HCT116 (cell line): ENCODE data around the gene KLHL40. TPM values are rescaled to one million over a fixed set of nuclear protein-coding genes. Genes with fewer than 3 reads are reported as not detected.

Experiments
- ATAC-seq: fragments of 200-7000 bp; cut with Tn5 transposase; 2 replicates; pipeline ENCODE4 v1.9.1; 2020; ENCODE audit warnings: mild to moderate bottlenecking, moderate library complexity
- BruUV-seq: library from RNA; stranded (reverse); fragments of 400-500 nt; replicated peaks from 2 replicates; lab custom pipeline; 2021; lab: Mats Ljungman, UMichigan
- CTCF ChIA-PET: fragments of 300-600 bp; sonication (Branson Sonifier 250); formaldehyde crosslinking; loops from one replicate; lab custom pipeline; 2021; ENCODE audit warnings: antibody characterized with exemption; lab: Charles Lee
- POLR2A ChIA-PET: fragments of 300-600, 350-600 bp; sonication (Branson Sonifier 250); formaldehyde crosslinking; loops from one replicate; lab custom pipeline; 2021; ENCODE audit warnings: antibody characterized with exemption; lab: Charles Lee
- RAD21 ChIA-PET, 2 experiments: fragments of 300-600 bp; sonication (Branson Sonifier 250); formaldehyde crosslinking; loops; one replicate each; lab custom pipeline; 2023; ENCODE audit warnings: low total read pairs in 2 of 2; ENCODE audit not compliant: uncharacterized antibody in 2 of 2, unreplicated experiment in 2 of 2, low non-redundant PET in 1 of 2; lab: Charles Lee
- DNase-seq: peaks from one replicate; pipeline ENCODE4 v3.0.0-alpha.2; 2010; ENCODE audit warnings: low read depth, low spot score
- H2AFZ ChIP-seq: fragments of 200-600 bp; shearing (Covaris generic), sonication (generic); 2 replicates; pipeline ENCODE4 v1.6.1; 2017; ENCODE audit warnings: low read depth, mixed run types, mixed read lengths, antibody characterized with exemption, low read length; ENCODE audit not compliant: poor library complexity, severe bottlenecking
- H3K27ac ChIP-seq: 2 replicates; pipeline ENCODE4 v1.5.1; 2012; ENCODE audit warnings: low read depth, low read length
- H3K27me3 ChIP-seq: fragments of 200-600 bp; sonication (generic); 2 replicates; pipeline ENCODE4 v1.6.1; 2016; ENCODE audit warnings: mixed run types, low read length, mixed read lengths; ENCODE audit not compliant: insufficient read depth
- H3K36me3 ChIP-seq, 2 experiments: fragments of 200-500 bp in 1 of 2; fragments of 200-600 bp in 1 of 2; sonication (Bioruptor generic) in 1 of 2; sonication (generic) in 1 of 2; 2 replicates each; pipeline versions ENCODE4 v1.5.1 to v1.6.1; 2014 to 2016; ENCODE audit warnings: low read length in 2 of 2, inconsistent platforms in 1 of 2, mixed read lengths in 1 of 2, mixed run types in 1 of 2; ENCODE audit not compliant: insufficient read depth in 2 of 2, control insufficient read depth in 1 of 2
- H3K4me1 ChIP-seq, 2 experiments: fragments of 200-600 bp in 1 of 2; sonication (generic) in 1 of 2; 2 replicates each; pipeline versions ENCODE4 v1.5.1 to v1.6.1; 2012 to 2017; ENCODE audit warnings: low read length in 2 of 2, inconsistent platforms in 1 of 2, mild to moderate bottlenecking in 1 of 2, mixed read lengths in 1 of 2, mixed run types in 1 of 2, moderate library complexity in 1 of 2; ENCODE audit not compliant: insufficient read depth in 2 of 2, control insufficient read depth in 1 of 2
- H3K4me2 ChIP-seq: fragments of 200-600 bp; sonication (generic); 2 replicates; pipeline ENCODE4 v1.6.1; 2017; ENCODE audit warnings: mixed run types, low read length, mixed read lengths
- H3K4me3 ChIP-seq, 2 experiments: fragments of 200-600 bp in 1 of 2; sonication (generic) in 1 of 2; replicated peaks in 1 of 2; 2 replicates each; pipeline ENCODE4 v1.5.1; 2011 to 2016; ENCODE audit warnings: low read length in 2 of 2, control low read depth in 1 of 2, low read depth in 1 of 2, mild to moderate bottlenecking in 1 of 2, mixed read lengths in 1 of 2, mixed run types in 1 of 2
- H3K79me2 ChIP-seq: fragments of 200-600 bp; sonication (generic); 2 replicates; pipeline ENCODE4 v1.6.1; 2017; ENCODE audit warnings: mild to moderate bottlenecking, mixed run types, low read length, moderate library complexity, mixed read lengths; ENCODE audit not compliant: insufficient read depth
- H3K9ac ChIP-seq: fragments of 200-600 bp; sonication (generic); 2 replicates; pipeline ENCODE4 v1.6.1; 2016; ENCODE audit warnings: low read length, mixed read lengths
- H3K9me2 ChIP-seq: fragments of 200-600 bp; sonication (generic), shearing (Covaris generic); 2 replicates; pipeline ENCODE4 v1.6.1; 2017; ENCODE audit warnings: mixed run types, mild to moderate bottlenecking, moderate library complexity; ENCODE audit not compliant: insufficient read depth
- H3K9me3 ChIP-seq, 2 experiments: fragments of 200-500 bp in 1 of 2; fragments of 200-600 bp in 1 of 2; sonication (Bioruptor generic) in 1 of 2; sonication (generic) in 1 of 2; 2 replicates each; pipeline ENCODE4 v1.6.1; 2014 to 2017; ENCODE audit warnings: low read length in 2 of 2, mixed read lengths in 2 of 2, inconsistent platforms in 1 of 2, low read depth in 1 of 2, mild to moderate bottlenecking in 1 of 2, mixed run types in 1 of 2, moderate library complexity in 1 of 2; ENCODE audit not compliant: control insufficient read depth in 1 of 2, insufficient read depth in 1 of 2
- H4K20me1 ChIP-seq: fragments of 200-600 bp; sonication (generic), shearing (Covaris generic); 2 replicates; pipeline ENCODE4 v1.6.1; 2017; ENCODE audit warnings: mixed run types, mild to moderate bottlenecking, moderate library complexity; ENCODE audit not compliant: insufficient read depth
- CEBPB ChIP-seq: IDR thresholded peaks from 2 replicates; pipeline ENCODE4 v1.6.1; 2012; ENCODE audit warnings: low read depth
- EZH2 ChIP-seq: fragments of 200-600 bp; sonication (generic); IDR thresholded peaks from 2 replicates; pipeline ENCODE4 v1.6.1; 2017; ENCODE audit warnings: antibody characterized with exemption, mixed run types
- FOSL1 ChIP-seq: IDR thresholded peaks from 2 replicates; pipeline ENCODE4 v1.6.1; 2012; ENCODE audit warnings: low read depth
- POLR2AphosphoS5 ChIP-seq: IDR thresholded peaks from 2 replicates; pipeline ENCODE4 v1.6.1; 2011; ENCODE audit warnings: mild to moderate bottlenecking, low read depth, low read length, moderate library complexity
- RAD21 ChIP-seq: IDR thresholded peaks from 2 replicates; pipeline ENCODE4 v1.6.1; 2012; ENCODE audit warnings: low read depth, mild to moderate bottlenecking
- SRF ChIP-seq: IDR thresholded peaks from 2 replicates; pipeline ENCODE4 v1.6.1; 2012; ENCODE audit warnings: low read depth
- TCF7L2 ChIP-seq: IDR thresholded peaks from 2 replicates; pipeline ENCODE4 v1.7.0; 2011; ENCODE audit warnings: borderline replicate concordance, inconsistent platforms; ENCODE audit not compliant: insufficient read depth, insufficient read length; ENCODE audit errors: extremely low read depth
- YY1 ChIP-seq: IDR thresholded peaks from 2 replicates; pipeline ENCODE4 v1.6.1; 2011; ENCODE audit warnings: low read length, low read depth, moderate library complexity, mild to moderate bottlenecking; ENCODE audit not compliant: insufficient replicate concordance; ENCODE audit errors: extremely low read depth
- ZFX ChIP-seq: fragments of 450-650 bp; IDR thresholded peaks from 2 replicates; pipeline ENCODE4 v1.6.1; 2017
- intact Hi-C: fragments of 100-400 bp; cut with micrococcal nuclease; formaldehyde crosslinking; loops from 2 replicates; pipeline ENCODE4 v1.10.0; 2022
- total RNA-seq: library from RNA; stranded (reverse); gene quantifications from one replicate; pipeline ENCODE4 v1.2.1, GENCODE V29; 2021; ENCODE audit not compliant: unreplicated experiment
- TF ChIP-seq, protein P1 (sequence below): IDR thresholded peaks from 2 replicates; pipeline ENCODE4 v1.6.1; 2012
- TF ChIP-seq, protein P2 (sequence below): IDR thresholded peaks from 2 replicates; pipeline ENCODE4 v1.6.1; 2011; ENCODE audit warnings: mild to moderate bottlenecking, low read length, moderate library complexity; ENCODE audit not compliant: insufficient replicate concordance; ENCODE audit errors: extremely low read depth
- TF ChIP-seq, protein P3 (sequence below): IDR thresholded peaks from 2 replicates; pipeline ENCODE4 v1.6.1; 2012; ENCODE audit warnings: low read depth

The KLHL40 gene
- total RNA-seq, 1 experiment from 2014 or later = not detected

DNA sequence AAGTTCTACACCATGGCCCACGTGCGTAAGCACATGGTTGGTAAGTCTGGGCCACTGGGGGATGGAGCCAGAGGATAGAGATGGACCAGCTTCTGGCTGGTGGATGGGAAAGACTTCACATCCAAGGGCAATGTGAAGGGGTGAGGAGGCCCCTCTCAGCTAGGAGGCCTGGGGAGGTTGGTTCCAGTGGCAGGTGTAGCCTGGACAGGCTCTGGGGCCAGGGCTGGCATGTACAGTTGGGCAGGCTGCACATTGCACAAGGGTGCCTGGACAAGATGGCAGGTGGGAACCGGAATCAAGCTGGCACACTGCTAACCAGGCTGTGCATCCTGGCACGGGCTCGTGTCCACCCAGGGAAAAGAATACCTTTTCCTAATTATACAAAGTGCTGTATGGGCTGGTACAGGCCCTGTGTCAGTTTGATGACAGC, 23.7 kb upstream of the KLHL40 start (continued):
- TF ChIP-seq, protein P1, sequence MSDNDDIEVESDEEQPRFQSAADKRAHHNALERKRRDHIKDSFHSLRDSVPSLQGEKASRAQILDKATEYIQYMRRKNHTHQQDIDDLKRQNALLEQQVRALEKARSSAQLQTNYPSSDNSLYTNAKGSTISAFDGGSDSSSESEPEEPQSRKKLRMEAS = no peak
- TF ChIP-seq RAD21 = no peak
- TF ChIP-seq, protein P2, sequence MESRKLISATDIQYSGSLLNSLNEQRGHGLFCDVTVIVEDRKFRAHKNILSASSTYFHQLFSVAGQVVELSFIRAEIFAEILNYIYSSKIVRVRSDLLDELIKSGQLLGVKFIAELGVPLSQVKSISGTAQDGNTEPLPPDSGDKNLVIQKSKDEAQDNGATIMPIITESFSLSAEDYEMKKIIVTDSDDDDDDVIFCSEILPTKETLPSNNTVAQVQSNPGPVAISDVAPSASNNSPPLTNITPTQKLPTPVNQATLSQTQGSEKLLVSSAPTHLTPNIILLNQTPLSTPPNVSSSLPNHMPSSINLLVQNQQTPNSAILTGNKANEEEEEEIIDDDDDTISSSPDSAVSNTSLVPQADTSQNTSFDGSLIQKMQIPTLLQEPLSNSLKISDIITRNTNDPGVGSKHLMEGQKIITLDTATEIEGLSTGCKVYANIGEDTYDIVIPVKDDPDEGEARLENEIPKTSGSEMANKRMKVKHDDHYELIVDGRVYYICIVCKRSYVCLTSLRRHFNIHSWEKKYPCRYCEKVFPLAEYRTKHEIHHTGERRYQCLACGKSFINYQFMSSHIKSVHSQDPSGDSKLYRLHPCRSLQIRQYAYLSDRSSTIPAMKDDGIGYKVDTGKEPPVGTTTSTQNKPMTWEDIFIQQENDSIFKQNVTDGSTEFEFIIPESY = no peak
- TF ChIP-seq FOSL1 = no peak
- TF ChIP-seq ZFX = no peak
- TF ChIP-seq SRF = no peak

DNA sequence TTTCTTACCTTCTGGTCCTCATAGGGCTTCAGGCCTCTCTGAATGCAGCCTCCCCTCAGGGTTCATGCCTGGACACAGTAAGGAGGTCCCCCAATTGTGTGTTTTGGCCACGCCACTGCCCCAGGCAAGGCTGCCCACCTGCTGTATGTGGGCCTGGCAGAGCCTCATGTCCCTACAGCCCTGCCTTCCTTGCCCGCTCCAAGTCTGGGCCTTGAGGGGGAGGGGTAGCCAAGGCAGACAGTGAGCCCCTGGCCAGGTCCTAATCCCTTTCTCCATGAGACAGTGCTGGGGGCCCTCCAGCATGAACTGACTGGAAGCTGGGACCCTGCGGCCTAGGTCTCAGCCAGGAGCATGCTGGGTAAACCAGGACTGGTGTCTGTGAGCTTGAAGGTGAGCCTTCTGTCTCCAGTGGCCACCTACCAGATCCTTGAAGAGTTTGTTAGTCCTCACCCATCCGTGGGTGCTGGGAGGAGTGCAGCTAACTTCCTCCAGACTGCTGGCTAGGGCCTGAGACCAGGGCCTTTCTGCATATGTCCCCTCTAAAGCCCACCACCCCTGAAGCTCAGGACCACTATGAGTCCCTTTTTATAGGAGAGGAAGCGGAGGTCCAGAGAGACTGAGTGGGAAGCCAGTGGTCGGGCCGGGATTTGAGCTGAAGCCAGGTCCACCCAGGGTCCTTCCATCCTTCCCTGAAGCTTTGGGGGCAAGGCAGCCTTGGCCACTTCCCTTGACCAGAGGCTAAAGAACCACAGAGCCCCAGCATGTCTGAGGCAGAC, 23.1 kb upstream of the KLHL40 start:
- no peaks in the 10 kb centered on the region for H3K4me1 ChIP-seq
- TF ChIP-seq RAD21 (no peak), CEBPB (no peak), ZFX (no peak), POLR2AphosphoS5 (no peak), EZH2 (no peak), TCF7L2 (no peak), YY1 (no peak)
- TF ChIP-seq, protein P1 = no peak
- TF ChIP-seq, protein P3, sequence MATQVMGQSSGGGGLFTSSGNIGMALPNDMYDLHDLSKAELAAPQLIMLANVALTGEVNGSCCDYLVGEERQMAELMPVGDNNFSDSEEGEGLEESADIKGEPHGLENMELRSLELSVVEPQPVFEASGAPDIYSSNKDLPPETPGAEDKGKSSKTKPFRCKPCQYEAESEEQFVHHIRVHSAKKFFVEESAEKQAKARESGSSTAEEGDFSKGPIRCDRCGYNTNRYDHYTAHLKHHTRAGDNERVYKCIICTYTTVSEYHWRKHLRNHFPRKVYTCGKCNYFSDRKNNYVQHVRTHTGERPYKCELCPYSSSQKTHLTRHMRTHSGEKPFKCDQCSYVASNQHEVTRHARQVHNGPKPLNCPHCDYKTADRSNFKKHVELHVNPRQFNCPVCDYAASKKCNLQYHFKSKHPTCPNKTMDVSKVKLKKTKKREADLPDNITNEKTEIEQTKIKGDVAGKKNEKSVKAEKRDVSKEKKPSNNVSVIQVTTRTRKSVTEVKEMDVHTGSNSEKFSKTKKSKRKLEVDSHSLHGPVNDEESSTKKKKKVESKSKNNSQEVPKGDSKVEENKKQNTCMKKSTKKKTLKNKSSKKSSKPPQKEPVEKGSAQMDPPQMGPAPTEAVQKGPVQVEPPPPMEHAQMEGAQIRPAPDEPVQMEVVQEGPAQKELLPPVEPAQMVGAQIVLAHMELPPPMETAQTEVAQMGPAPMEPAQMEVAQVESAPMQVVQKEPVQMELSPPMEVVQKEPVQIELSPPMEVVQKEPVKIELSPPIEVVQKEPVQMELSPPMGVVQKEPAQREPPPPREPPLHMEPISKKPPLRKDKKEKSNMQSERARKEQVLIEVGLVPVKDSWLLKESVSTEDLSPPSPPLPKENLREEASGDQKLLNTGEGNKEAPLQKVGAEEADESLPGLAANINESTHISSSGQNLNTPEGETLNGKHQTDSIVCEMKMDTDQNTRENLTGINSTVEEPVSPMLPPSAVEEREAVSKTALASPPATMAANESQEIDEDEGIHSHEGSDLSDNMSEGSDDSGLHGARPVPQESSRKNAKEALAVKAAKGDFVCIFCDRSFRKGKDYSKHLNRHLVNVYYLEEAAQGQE = no peak
- no peaks in the 10 kb centered on the region for H3K79me2 ChIP-seq
- BruUV-seq = no TSS peak
- RAD21 ChIA-PET = no interaction called here
- H3K9ac ChIP-seq = no peak overlapping the region
- H3K36me3 ChIP-seq = 0 out of 4 replicates have a peak, but pooled peaks cover 0 to 3% of the 10 kb centered on the region in 2 experiments
- no peak for ATAC-seq
- no peaks in the 10 kb centered on the region for H4K20me1 ChIP-seq
- POLR2A ChIA-PET = no interaction called here
- H3K27me3 ChIP-seq = no peaks in the 10 kb centered on the region
- H3K9me3 ChIP-seq = no peaks in the 10 kb centered on the region
- no peaks in the 10 kb centered on the region for H3K9me2 ChIP-seq
- no peak overlapping the region for H3K27ac ChIP-seq
- DNase-seq = no peak
- H3K4me2 ChIP-seq = no peak overlapping the region
- H2AFZ ChIP-seq = no peak overlapping the region
- intact Hi-C loops = no loop called here
- H3K4me3 ChIP-seq = no peak overlapping the region
- CTCF ChIA-PET = no interaction called here
